HepG2 (cell line): ENCODE results near the gene ICE2. TPM values are rescaled to one million over a fixed set of nuclear protein-coding genes. Genes with fewer than 3 reads are reported as not detected.

Source experiments
- ATAC-seq: fragments of 200-7000 bp; cut with Tn5 transposase; 3 replicates; pipeline ENCODE4 v1.9.1; 2020; ENCODE audit warnings: mild to moderate bottlenecking, moderate library complexity
- BruUV-seq: library from RNA; stranded (reverse); fragments of 400-500 nt; replicated peaks from 2 replicates; lab custom pipeline; 2021; lab: Mats Ljungman, UMichigan
- CTCF ChIA-PET: fragments of 300-600 bp; formaldehyde crosslinking; extraction: SDS; loops from one replicate; lab custom pipeline; 2021; ENCODE audit warnings: low total read pairs, inconsistent platforms, low intra/inter-chr PET ratio; lab: Yijun Ruan, JAX
- POLR2A ChIA-PET: fragments of 350-600 bp; sonication (Branson Sonifier 250); formaldehyde crosslinking; loops from one replicate; lab custom pipeline; 2020; ENCODE audit warnings: antibody characterized with exemption, inconsistent platforms; lab: Yijun Ruan, JAX
- DNase-seq: peaks from one replicate; pipeline ENCODE4 v3.0.0-alpha.2; 2015; ENCODE audit warnings: low spot score
- FAIRE-seq: peaks from 3 replicates; lab custom pipeline; 2011; peaks lifted over from hg19 to GRCh38; lab: Jason Lieb, UNC
- H2AFZ ChIP-seq: one replicate; pipeline ENCODE4 v1.6.1; 2011; ENCODE audit warnings: low read length, inconsistent platforms
- H3K27ac ChIP-seq: fragments of 300-600 bp; 3 replicates; pipeline ENCODE4 v1.8.0; 2011; ENCODE audit warnings: mixed run types, mild to moderate bottlenecking, mixed read lengths, low read length, inconsistent platforms; ENCODE audit not compliant: insufficient read depth; ENCODE audit errors: extremely low read length
- H3K27me3 ChIP-seq, 2 experiments: fragments of 200-600 bp in 1 of 2; 2 replicates in 1 of 2; 3 replicates in 1 of 2; pipeline versions ENCODE4 v1.6.0 to v1.8.0; 2011; ENCODE audit warnings: low read length in 2 of 2, mild to moderate bottlenecking in 2 of 2, moderate library complexity in 2 of 2, inconsistent platforms in 1 of 2; ENCODE audit not compliant: insufficient read depth in 2 of 2, control insufficient read depth in 1 of 2
- H3K36me3 ChIP-seq, 2 experiments: fragments of 200-600 bp in 1 of 2; replicated peaks in 1 of 2; 2 replicates in 1 of 2; 3 replicates in 1 of 2; pipeline versions ENCODE4 v1.5.1 to v1.8.0; 2011; ENCODE audit warnings: low read length in 2 of 2, inconsistent platforms in 1 of 2; ENCODE audit not compliant: insufficient read depth in 2 of 2, control insufficient read depth in 1 of 2
- H3K4me1 ChIP-seq: 2 replicates; pipeline ENCODE4 v1.5.1; 2012; ENCODE audit warnings: low read length, inconsistent platforms; ENCODE audit not compliant: insufficient read depth
- H3K4me2 ChIP-seq: 2 replicates; pipeline ENCODE4 v1.6.0; 2011; ENCODE audit warnings: low read depth, low read length, inconsistent platforms
- H3K4me3 ChIP-seq, 3 experiments: fragments of 200-600 bp in 1 of 3; sonication (generic), shearing (Covaris generic) in 1 of 3; replicated peaks in 1 of 3; 2 replicates each; pipeline ENCODE4 v1.5.1; 2011 to 2016; ENCODE audit warnings: low read length in 3 of 3, inconsistent platforms in 2 of 3, low read depth in 2 of 3, mild to moderate bottlenecking in 2 of 3, control low read depth in 1 of 3, mixed read lengths in 1 of 3; ENCODE audit not compliant: insufficient read depth in 1 of 3
- H3K79me2 ChIP-seq: one replicate; pipeline ENCODE4 v1.6.1; 2011; ENCODE audit warnings: low read length, inconsistent platforms; ENCODE audit not compliant: insufficient read depth
- H3K9ac ChIP-seq: 2 replicates; pipeline ENCODE4 v1.6.0; 2011; ENCODE audit warnings: mild to moderate bottlenecking, low read depth, low read length, inconsistent platforms; ENCODE audit not compliant: insufficient read depth
- H3K9me3 ChIP-seq: 2 replicates; pipeline ENCODE4 v1.5.1; 2012; ENCODE audit warnings: mild to moderate bottlenecking, low read length
- H4K20me1 ChIP-seq: 2 replicates; pipeline ENCODE4 v1.6.0; 2011; ENCODE audit warnings: inconsistent platforms, mild to moderate bottlenecking, low read length, moderate library complexity; ENCODE audit not compliant: insufficient read depth
- ADNP ChIP-seq: sonication (generic); formaldehyde crosslinking; IDR thresholded peaks from 2 replicates; pipeline ENCODE4 v1.4.0; 2020; ENCODE audit warnings: missing genetic modification reagents
- FOSL2 ChIP-seq: sonication (generic); formaldehyde crosslinking; IDR thresholded peaks from 2 replicates; pipeline ENCODE4 v1.4.0; 2020; ENCODE audit warnings: missing genetic modification reagents
- GABPA ChIP-seq, 2 experiments: IDR thresholded peaks; 2 replicates each; pipeline ENCODE4 v1.6.1; 2011 to 2016; ENCODE audit warnings: low read depth in 2 of 2, low read length in 1 of 2, missing biosample characterization in 1 of 2, missing genetic modification characterization in 1 of 2
- ISL2 ChIP-seq: sonication (generic); formaldehyde crosslinking; IDR thresholded peaks from 2 replicates; pipeline ENCODE4 v1.5.0; 2020; ENCODE audit warnings: missing genetic modification reagents
- REL ChIP-seq: sonication (generic); formaldehyde crosslinking; conservative IDR thresholded peaks from 2 replicates; pipeline ENCODE4 v1.8.0; 2022; ENCODE audit warnings: mild to moderate bottlenecking, missing genetic modification reagents, moderate library complexity
- SP140L ChIP-seq: sonication (generic); formaldehyde crosslinking; IDR thresholded peaks from 2 replicates; pipeline ENCODE4 v1.4.0; 2020; ENCODE audit warnings: missing genetic modification reagents, borderline replicate concordance
- ZC3H13 ChIP-seq: sonication (generic); formaldehyde crosslinking; IDR thresholded peaks from 2 replicates; pipeline ENCODE4 v1.8.1; 2023; ENCODE audit warnings: mild to moderate bottlenecking, missing genetic modification reagents, moderate library complexity
- WGBS: methylation state at CpG from one replicate; pipeline ENCODE4 v1.1.6; 2017; ENCODE audit warnings: low lambda C conversion rate; 5-methylcytosine and 5-hydroxymethylcytosine counted together
- in situ Hi-C: cut with HindIII; loops from 2 replicates; pipeline ENCODE4 v1.10.0; 2017; ENCODE audit warnings: low pct_unique_long_range_greater_than_20kb; ENCODE audit not compliant: extremely low pct_ligation_motif_present
- intact Hi-C: fragments of 100-400 bp; cut with micrococcal nuclease; formaldehyde crosslinking; loops from one replicate; pipeline ENCODE4 v1.10.0; 2022; ENCODE audit not compliant: unreplicated experiment
- polyA plus RNA-seq, 8 experiments: library from polyadenylated mRNA; depleted of rRNA in 3 of 8; stranded (reverse) in 7 of 8; unstranded in 1 of 8; fragments of >200 nt; fragmentation: Illumina TruSeq in 4 of 8; extraction: Trizol in 4 of 8; gene quantifications; 2 replicates each; pipeline versions ENCODE4 v1.2.1 to v1.2.3, GENCODE V29; 2011 to 2016; ENCODE audit warnings: low read depth in 4 of 8, missing spikeins in 1 of 8, mixed read lengths in 1 of 8; ENCODE audit not compliant: insufficient read depth in 1 of 8
- total RNA-seq, 5 experiments: library from RNA; depleted of rRNA; stranded (reverse); fragments of >200 nt; fragmentation: Illumina TruSeq; extraction: Trizol; gene quantifications; 2 replicates each; pipeline ENCODE4 v1.2.3, GENCODE V29; 2016; ENCODE audit warnings: low read depth in 1 of 5
- TF ChIP-seq, protein P1 (sequence below): sonication (generic); formaldehyde crosslinking; IDR thresholded peaks from 2 replicates; pipeline ENCODE4 v1.4.0; 2020; ENCODE audit warnings: missing genetic modification reagents

Gene ICE2
- total and polyA plus RNA-seq, 2 of the 13 experiments (the other 11 are each of a cell fraction or from before 2014, with no cell fraction given) = 24.8 to 26.4 TPM

DNA sequence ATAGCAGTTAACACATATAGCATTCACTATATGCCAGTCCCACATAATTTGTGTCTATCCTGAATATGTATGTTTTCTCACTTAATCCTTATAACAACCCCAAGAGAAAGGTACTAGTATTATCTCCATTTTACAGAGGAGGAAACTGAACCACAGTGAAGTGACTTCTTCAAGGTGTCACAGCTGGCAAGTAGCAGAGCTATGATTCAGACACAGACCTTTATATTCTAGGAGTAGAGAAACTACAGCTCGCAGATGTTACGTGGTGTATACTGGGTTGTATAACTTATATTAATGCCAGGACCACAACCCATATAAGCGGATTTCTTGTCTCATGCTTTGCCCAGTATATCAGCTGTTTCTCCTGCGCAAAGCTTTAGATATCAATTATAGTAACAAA, 29.5 kb upstream of the ICE2 start:
- BruUV-seq = no TSS peak
- ChIA-PET POLR2A (no interaction called here), CTCF (interaction anchor here (0.8 to 1.3 kb wide), 2 partner anchors 149 to 409 kb away, joined by 3 read pairs; no protein-coding TSS in a partner anchor)
- FAIRE-seq = no peak
- in situ Hi-C loops = no loop called here
- H2AFZ ChIP-seq = no peak overlapping the region
- no peaks in the 10 kb centered on the region for H3K9me3 ChIP-seq
- no peak overlapping the region for H3K9ac ChIP-seq
- H3K4me3 ChIP-seq = no peak overlapping the region
- H3K4me2 ChIP-seq = no peak overlapping the region
- intact Hi-C loops = loop anchor here (2.0 to 5.0 kb wide), 2 partner anchors 151 to 408 kb away; no protein-coding TSS in a partner anchor
- no peak for DNase-seq
- ATAC-seq = no peak; the same call in 2 of the 3 replicates
- peaks cover 19 to 66% of the 10 kb centered on the region in 2 experiments for H3K36me3 ChIP-seq
- peaks cover 3% of the 10 kb centered on the region; the same call in 1 of the 2 replicates for H4K20me1 ChIP-seq
- no peaks in the 10 kb centered on the region for H3K27me3 ChIP-seq
- WGBS = 99% methylated on average over 4 of the region's 4 CpGs
- H3K4me1 ChIP-seq = no peaks in the 10 kb centered on the region
- H3K79me2 ChIP-seq = no peaks in the 10 kb centered on the region
- TF ChIP-seq REL (no peak), ISL2 (CRISPR knock-in tag) (no peak), SP140L (CRISPR knock-in tag) (no peak), GABPA (IDR thresholded peaks at IDR 0.05; ENCODE audit: low read depth, low read length) (no peak), GABPA (CRISPR knock-in tag; IDR thresholded peaks at IDR 0.05; ENCODE audit: low read depth) (no peak), ZC3H13 (no peak), ADNP (CRISPR knock-in tag) (no peak), FOSL2 (CRISPR knock-in tag) (no peak)
- TF ChIP-seq, protein P1, sequence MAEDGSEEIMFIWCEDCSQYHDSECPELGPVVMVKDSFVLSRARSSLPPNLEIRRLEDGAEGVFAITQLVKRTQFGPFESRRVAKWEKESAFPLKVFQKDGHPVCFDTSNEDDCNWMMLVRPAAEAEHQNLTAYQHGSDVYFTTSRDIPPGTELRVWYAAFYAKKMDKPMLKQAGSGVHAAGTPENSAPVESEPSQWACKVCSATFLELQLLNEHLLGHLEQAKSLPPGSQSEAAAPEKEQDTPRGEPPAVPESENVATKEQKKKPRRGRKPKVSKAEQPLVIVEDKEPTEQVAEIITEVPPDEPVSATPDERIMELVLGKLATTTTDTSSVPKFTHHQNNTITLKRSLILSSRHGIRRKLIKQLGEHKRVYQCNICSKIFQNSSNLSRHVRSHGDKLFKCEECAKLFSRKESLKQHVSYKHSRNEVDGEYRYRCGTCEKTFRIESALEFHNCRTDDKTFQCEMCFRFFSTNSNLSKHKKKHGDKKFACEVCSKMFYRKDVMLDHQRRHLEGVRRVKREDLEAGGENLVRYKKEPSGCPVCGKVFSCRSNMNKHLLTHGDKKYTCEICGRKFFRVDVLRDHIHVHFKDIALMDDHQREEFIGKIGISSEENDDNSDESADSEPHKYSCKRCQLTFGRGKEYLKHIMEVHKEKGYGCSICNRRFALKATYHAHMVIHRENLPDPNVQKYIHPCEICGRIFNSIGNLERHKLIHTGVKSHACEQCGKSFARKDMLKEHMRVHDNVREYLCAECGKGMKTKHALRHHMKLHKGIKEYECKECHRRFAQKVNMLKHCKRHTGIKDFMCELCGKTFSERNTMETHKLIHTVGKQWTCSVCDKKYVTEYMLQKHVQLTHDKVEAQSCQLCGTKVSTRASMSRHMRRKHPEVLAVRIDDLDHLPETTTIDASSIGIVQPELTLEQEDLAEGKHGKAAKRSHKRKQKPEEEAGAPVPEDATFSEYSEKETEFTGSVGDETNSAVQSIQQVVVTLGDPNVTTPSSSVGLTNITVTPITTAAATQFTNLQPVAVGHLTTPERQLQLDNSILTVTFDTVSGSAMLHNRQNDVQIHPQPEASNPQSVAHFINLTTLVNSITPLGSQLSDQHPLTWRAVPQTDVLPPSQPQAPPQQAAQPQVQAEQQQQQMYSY (CRISPR knock-in tag) = no peak
- no peak overlapping the region for H3K27ac ChIP-seq
